B cell (primary cell): ENCODE measurements around the gene TUT4. TPM values are rescaled to one million over a fixed set of nuclear protein-coding genes. Genes with fewer than 3 reads are reported as not detected.

Experiments used
- ATAC-seq: fragments of 200-7000 bp; cut with Tn5 transposase; one replicate; pipeline ENCODE4 v1.10.0; 2021; ENCODE audit warnings: low read depth, mild to moderate bottlenecking, moderate number of reproducible peaks, moderate library complexity
- CTCF ChIA-PET: fragments of 350-600 bp; sonication (Branson Sonifier 250); formaldehyde crosslinking; loops from one replicate; lab custom pipeline; 2021; ENCODE audit warnings: antibody characterized with exemption, inconsistent platforms; lab: Charles Lee
- POLR2A ChIA-PET: fragments of 350-600 bp; sonication (Branson Sonifier 250); formaldehyde crosslinking; loops from one replicate; lab custom pipeline; 2021; ENCODE audit warnings: antibody characterized with exemption; lab: Charles Lee
- DNase-seq: peaks from one replicate; pipeline ENCODE4 v3.0.0; 2013
- H2AFZ ChIP-seq: 2 replicates; pipeline ENCODE4 v1.6.1; 2012; ENCODE audit warnings: mild to moderate bottlenecking, low read depth, low read length; ENCODE audit not compliant: insufficient read depth, poor library complexity, severe bottlenecking
- H3K27ac ChIP-seq, 2 donors: 1 replicate in 1 of 2; 2 replicates in 1 of 2; pipeline ENCODE4 v1.5.1; 2012 to 2013; ENCODE audit warnings: low read length in 2 of 2, mild to moderate bottlenecking in 2 of 2, moderate library complexity in 1 of 2
- H3K27me3 ChIP-seq, 4 experiments: fragments of 200-600 bp in 1 of 4; sonication (generic) in 1 of 4; replicated peaks in 1 of 4; 1 replicate in 2 of 4; 2 replicates in 2 of 4; pipeline versions ENCODE4 v1.6.1 to v1.7.0; 2013 to 2016; ENCODE audit warnings: low read length in 3 of 4, mild to moderate bottlenecking in 2 of 4, mixed read lengths in 1 of 4, moderate library complexity in 1 of 4; ENCODE audit not compliant: insufficient read depth in 4 of 4, control insufficient read depth in 3 of 4; ENCODE audit errors: control extremely low read depth in 1 of 4
- H3K36me3 ChIP-seq, 2 experiments: replicated peaks in 1 of 2; 1 replicate in 1 of 2; 2 replicates in 1 of 2; pipeline versions ENCODE4 v1.6.1 to v1.7.1; 2013; ENCODE audit warnings: low read length in 1 of 2; ENCODE audit not compliant: insufficient read depth in 2 of 2, control insufficient read depth in 1 of 2; ENCODE audit errors: control extremely low read depth in 1 of 2, extremely low read depth in 1 of 2
- H3K4me1 ChIP-seq, 2 donors: fragments of 200-600 bp in 1 of 2; sonication (generic) in 1 of 2; 1 replicate in 1 of 2; 2 replicates in 1 of 2; pipeline versions ENCODE4 v1.5.1 to v1.6.1; 2013 to 2017; ENCODE audit warnings: low read length in 2 of 2; ENCODE audit not compliant: control insufficient read depth in 2 of 2, insufficient read depth in 2 of 2
- H3K4me2 ChIP-seq: replicated peaks from 2 replicates; pipeline ENCODE3; 2012; ENCODE audit warnings: mild to moderate bottlenecking, low read depth, low read length; ENCODE audit not compliant: poor library complexity, severe bottlenecking
- H3K4me3 ChIP-seq, 5 experiments: fragments of 200-600 bp in 1 of 5; sonication (generic) in 1 of 5; 1 replicate in 3 of 5; 2 replicates in 2 of 5; pipeline versions ENCODE4 v1.5.1 to v1.7.0; 2011 to 2016; ENCODE audit warnings: low read length in 4 of 5, mild to moderate bottlenecking in 4 of 5, low read depth in 2 of 5, control low read depth in 1 of 5, moderate library complexity in 1 of 5; ENCODE audit not compliant: insufficient read depth in 1 of 5; ENCODE audit errors: control extremely low read depth in 1 of 5, extremely low read depth in 1 of 5
- H3K79me2 ChIP-seq: fragments of 200-600 bp; sonication (generic); one replicate; pipeline ENCODE4 v1.6.0; 2016; ENCODE audit warnings: low read length; ENCODE audit not compliant: control insufficient read depth, insufficient read depth
- H3K9ac ChIP-seq: fragments of 200-600 bp; sonication (generic); 2 replicates; pipeline ENCODE4 v1.6.1; 2017; ENCODE audit warnings: mild to moderate bottlenecking, low read length, moderate library complexity
- H3K9me3 ChIP-seq, 3 donors: one replicate each; pipeline versions ENCODE4 v1.6.1 to v1.7.1; 2013; ENCODE audit warnings: low read length in 2 of 3; ENCODE audit not compliant: control insufficient read depth in 2 of 3, insufficient read depth in 1 of 3; ENCODE audit errors: control extremely low read depth in 1 of 3
- H4K20me1 ChIP-seq: 2 replicates; pipeline ENCODE4 v1.6.0; 2012; ENCODE audit warnings: mild to moderate bottlenecking, low read length; ENCODE audit not compliant: insufficient read depth, control insufficient read depth, poor library complexity, severe bottlenecking
- H3K27ac Mint-ChIP-seq: one replicate; pipeline ENCODE4 v1.8.0; 2021; ENCODE audit warnings: mixed read lengths
- H3K27me3 Mint-ChIP-seq: one replicate; pipeline ENCODE4 v1.8.0; 2021; ENCODE audit warnings: mixed read lengths
- H3K4me1 Mint-ChIP-seq: one replicate; pipeline ENCODE4 v1.8.0; 2021; ENCODE audit warnings: mixed read lengths
- H3K4me3 Mint-ChIP-seq: one replicate; pipeline ENCODE4 v1.8.0; 2021; ENCODE audit warnings: mixed read lengths
- H3K9me3 Mint-ChIP-seq: one replicate; pipeline ENCODE4 v1.8.0; 2022; ENCODE audit warnings: mixed read lengths; ENCODE audit not compliant: insufficient read depth
- CTCF ChIP-seq: fragments of 200-600 bp; IDR thresholded peaks from one replicate; pipeline ENCODE4 v1.8.0; 2022; ENCODE audit warnings: antibody characterized with exemption, mild to moderate bottlenecking
- EZH2 ChIP-seq: IDR thresholded peaks from 2 replicates; pipeline ENCODE4 v1.6.1; 2012; ENCODE audit warnings: borderline replicate concordance, low read depth, mild to moderate bottlenecking, moderate library complexity, low read length; ENCODE audit not compliant: insufficient read depth, poor library complexity, severe bottlenecking
- WGBS: methylation state at CpG from one replicate; pipeline ENCODE4 v1.1.5; 2013; ENCODE audit warnings: missing lambda C conversion rate; ENCODE audit not compliant: insufficient coverage; 5-methylcytosine and 5-hydroxymethylcytosine counted together
- intact Hi-C: fragments of 100-400 bp; cut with micrococcal nuclease; formaldehyde crosslinking; loops from one replicate; pipeline ENCODE4 v1.10.0; 2022
- polyA plus RNA-seq: library from polyadenylated mRNA; depleted of rRNA; stranded (reverse); fragments of >200 nt; gene quantifications from 2 replicates; pipeline ENCODE4 v1.2.3, GENCODE V29; 2012
- total RNA-seq, 2 donors: library from RNA; stranded (reverse); fragments of 120-200 nt in 1 of 2; gene quantifications; 1 replicate in 1 of 2; 2 replicates in 1 of 2; pipeline versions ENCODE4 v1.2.3 to v1.2.4, GENCODE V29; 2013 to 2022

The TUT4 gene
- total and polyA plus RNA-seq, 2 donors (not counting 1 experiment from before 2014, with no cell fraction given), result 76.6 to 248 TPM

- Mint-ChIP-seq H3K27me3 (no peaks in the 10 kb centered on the region), H3K4me1 (no peaks in the 10 kb centered on the region), H3K4me3 (no peak overlapping the region), H3K9me3 (no peaks in the 10 kb centered on the region), H3K27ac (no peak overlapping the region)
- peaks cover 7 to 8% of the 10 kb centered on the region in 2 donors for H3K4me1 ChIP-seq
- no peaks in the 10 kb centered on the region for H3K27me3 ChIP-seq
- DNase-seq (no peak), ATAC-seq (no peak)
- CTCF ChIA-PET, result interaction anchor here (1.2 kb wide), 1 partner anchor 32 kb away, joined by 3 read pairs; no protein-coding TSS in a partner anchor
- peaks cover 12 to 48% of the 10 kb centered on the region in 2 experiments for H3K36me3 ChIP-seq
- H3K4me3 ChIP-seq, result no peak overlapping the region
- no peak overlapping the region for H3K9ac ChIP-seq
- intact Hi-C loops, result no loop called here
- no peak overlapping the region for H3K27ac ChIP-seq
- no peak overlapping the region for H2AFZ ChIP-seq
- H3K79me2 ChIP-seq, result no peaks in the 10 kb centered on the region
- WGBS, result 100% methylated on average over 1 of the region's 4 CpGs
- POLR2A ChIA-PET, result interaction anchor here (1.3 kb wide), 1 partner anchor 159 kb away, joined by 3 read pairs; no protein-coding TSS in a partner anchor
- peaks cover 9% of the 10 kb centered on the region for H4K20me1 ChIP-seq
- no peak overlapping the region for H3K4me2 ChIP-seq
- H3K9me3 ChIP-seq, result no peaks in the 10 kb centered on the region
- no peak for TF ChIP-seq CTCF
- no peak for TF ChIP-seq EZH2
Measured at GRCh38 chr1:52474807-52475206, 78.1 kb downstream of the TUT4 start.

GRCh38 chr1:52473039-52473438 is 79.9 kb downstream of the TUT4 start:
- H3K36me3 ChIP-seq, result peaks cover 9 to 39% of the 10 kb centered on the region in 2 experiments
- H3K27me3 ChIP-seq, result no peaks in the 10 kb centered on the region
- no peak for TF ChIP-seq CTCF
- no peak for TF ChIP-seq EZH2
- CTCF ChIA-PET, result interaction anchor here (0.6 to 0.9 kb wide), 2 partner anchors 30 to 193 kb away, joined by 3 read pairs; no protein-coding TSS in a partner anchor
- Mint-ChIP-seq H3K27me3 (no peaks in the 10 kb centered on the region), H3K27ac (no peak overlapping the region), H3K4me1 (no peaks in the 10 kb centered on the region), H3K4me3 (no peak overlapping the region), H3K9me3 (no peaks in the 10 kb centered on the region)
- H3K4me2 ChIP-seq, result no peak overlapping the region
- H2AFZ ChIP-seq, result no peak overlapping the region
- no peak overlapping the region for H3K4me3 ChIP-seq
- no peaks in the 10 kb centered on the region for H3K9me3 ChIP-seq
- POLR2A ChIA-PET, result no interaction called here
- peaks cover 9% of the 10 kb centered on the region for H4K20me1 ChIP-seq
- intact Hi-C loops, result no loop called here
- no peak overlapping the region for H3K9ac ChIP-seq
- DNase-seq (no peak), ATAC-seq (no peak)
- H3K4me1 ChIP-seq, result no peaks in the 10 kb centered on the region
- H3K27ac ChIP-seq, result no peak overlapping the region
- H3K79me2 ChIP-seq, result no peaks in the 10 kb centered on the region
